Epidermal melanocyte (primary cell): ENCODE results near the gene RHBDD2.
"Not testable (repeated sequence)": the region's sequence is repeated elsewhere in the genome, so short reads cannot be mapped to it uniquely, and the experiment has no call there.

Experiments used
- DNase-seq: peaks from one replicate; pipeline ENCODE4 v3.0.0; 2011; ENCODE audit warnings: low spot score; ENCODE audit not compliant: insufficient read length

Gene RHBDD2

GRCh38 chr7:75889223-75889825 lies 10.5 kb downstream of the RHBDD2 start:
- no peak for DNase-seq

- DNase-seq, result no peak
These were observed 11.0 kb downstream of the RHBDD2 start for GRCh38 chr7:75889826-75890225.

- DNase-seq, result not testable (repeated sequence)
These were observed 12.4 kb downstream of the RHBDD2 start for GRCh38 chr7:75891237-75891636.

GRCh38 chr7:75891815-75892411 lies 13.1 kb downstream of the RHBDD2 start:
- DNase-seq, result no peak

- no peak for DNase-seq
These were observed 13.9 kb downstream of the RHBDD2 start for GRCh38 chr7:75892634-75893272.

GRCh38 chr7:75896803-75897327 lies 18.0 kb downstream of the RHBDD2 start:
- no peak for DNase-seq

- no peak for DNase-seq
These were observed 21.9 kb downstream of the RHBDD2 start for GRCh38 chr7:75900617-75901315.

GRCh38 chr7:75905785-75906604 lies 27.2 kb downstream of the RHBDD2 start:
- DNase-seq, result no peak

GRCh38 chr7:75906991-75907667 lies 28.3 kb downstream of the RHBDD2 start:
- no peak for DNase-seq

GRCh38 chr7:75907668-75908039 lies 28.8 kb downstream of the RHBDD2 start:
- DNase-seq, result not testable (repeated sequence)

GRCh38 chr7:75909521-75910132 lies 30.8 kb downstream of the RHBDD2 start:
- DNase-seq, result no peak

- not testable (repeated sequence) for DNase-seq
These were observed 32.4 kb downstream of the RHBDD2 start for GRCh38 chr7:75911186-75911585.

GRCh38 chr7:75913437-75913836 lies 34.6 kb downstream of the RHBDD2 start:
- DNase-seq, result no peak

- DNase-seq, result no peak
These were observed 35.4 kb downstream of the RHBDD2 start for GRCh38 chr7:75914169-75914654.

- peak; percentile 93 for DNase-seq
These were observed 36.0 kb downstream of the RHBDD2 start, which contains the start of gene POR for GRCh38 chr7:75914655-75915415. POR (plus strand) TSS chr7:75915155; CDS start chr7:75954002, 38,847 bp downstream.

GRCh38 chr7:75915416-75916156 lies 36.8 kb downstream of the RHBDD2 start:
- DNase-seq, result peak; percentile 22

- DNase-seq, result no peak
These were observed 37.4 kb downstream of the RHBDD2 start for GRCh38 chr7:75916259-75916658.
